Urinary bladder (tissue), 4 donors: ENCODE results near the gene RSAD2. TPM values are rescaled to one million over a fixed set of nuclear protein-coding genes. Genes with fewer than 3 reads are reported as not detected.
"Not testable (repeated sequence)": the region's sequence is repeated elsewhere in the genome, so short reads cannot be mapped to it uniquely, and the experiment has no call there.

Source experiments
- DNase-seq: peaks from one replicate; pipeline ENCODE4 v3.0.0-alpha.2; 2015; ENCODE audit errors: extremely low spot score
- H3K27ac ChIP-seq: one replicate; pipeline ENCODE4 v1.5.1; 2013; ENCODE audit warnings: low read depth, mild to moderate bottlenecking, moderate library complexity
- H3K36me3 ChIP-seq: one replicate; pipeline ENCODE4 v1.6.1; 2013; ENCODE audit warnings: mild to moderate bottlenecking, moderate library complexity; ENCODE audit not compliant: insufficient read depth
- H3K4me1 ChIP-seq: one replicate; pipeline ENCODE4 v1.6.1; 2013; ENCODE audit warnings: mild to moderate bottlenecking, moderate library complexity; ENCODE audit not compliant: insufficient read depth
- H3K4me3 ChIP-seq: one replicate; pipeline ENCODE4 v1.5.1; 2013; ENCODE audit warnings: low read depth, low read length
- WGBS: extraction: QIAGEN DNeasy Blood & Tissue Kit; methylation state at CpG from one replicate; pipeline ENCODE4 v1.1.7; 2013; 5-methylcytosine and 5-hydroxymethylcytosine counted together
- polyA plus RNA-seq: library from polyadenylated mRNA; stranded (reverse); fragments of 200-250 nt; gene quantifications from one replicate; pipeline ENCODE4 v1.2.3, GENCODE V29; 2013
- total RNA-seq: library from RNA; depleted of rRNA; stranded (reverse); fragments of >200 nt; gene quantifications from one replicate; pipeline ENCODE4 v1.2.3, GENCODE V29; 2014
- donor health status: healthy with polysubstance abuse.
- donor health status: healthy.

Gene RSAD2
- total and polyA plus RNA-seq, 2 donors, result 2.8 to 11.1 TPM

GRCh38 chr2:6929196-6929819 is 51.7 kb downstream of the RSAD2 start:
- Histone ChIP-seq H3K4me3 (no peak overlapping the region), H3K36me3 (no peaks in the 10 kb centered on the region), H3K27ac (no peak overlapping the region), H3K4me1 (no peaks in the 10 kb centered on the region)
- 90% methylated on average over 6 of the region's 6 CpGs for WGBS
- DNase-seq, result no peak

GRCh38 chr2:6930923-6931647 is 53.5 kb downstream of the RSAD2 start:
- Histone ChIP-seq H3K4me3 (no peak overlapping the region), H3K36me3 (no peaks in the 10 kb centered on the region), H3K4me1 (no peaks in the 10 kb centered on the region), H3K27ac (no peak overlapping the region)
- no peak for DNase-seq
- 79% methylated on average over 4 of the region's 4 CpGs for WGBS

GRCh38 chr2:6931753-6932152 is 54.2 kb downstream of the RSAD2 start:
- DNase-seq, result no peak
- 84% methylated on average over 1 of the region's 1 CpG for WGBS

GRCh38 chr2:6932206-6932605 is 54.6 kb downstream of the RSAD2 start:
- WGBS, result 96% methylated on average over 1 of the region's 1 CpG

More at GRCh38 chr2:6931753-6932152, 54.2 kb downstream of the RSAD2 start:
- Histone ChIP-seq H3K36me3 (no peaks in the 10 kb centered on the region), H3K27ac (no peak overlapping the region), H3K4me3 (no peak overlapping the region), H3K4me1 (no peaks in the 10 kb centered on the region)

GRCh38 chr2:6932828-6933227 is 55.3 kb downstream of the RSAD2 start:
- no peak overlapping the region for H3K4me3 ChIP-seq
- WGBS, result 92% methylated on average over 7 of the region's 7 CpGs

More at GRCh38 chr2:6932206-6932605, 54.6 kb downstream of the RSAD2 start:
- no peak overlapping the region for H3K27ac ChIP-seq
- H3K4me1 ChIP-seq, result no peaks in the 10 kb centered on the region
- H3K36me3 ChIP-seq, result no peaks in the 10 kb centered on the region
- no peak overlapping the region for H3K4me3 ChIP-seq
- no peak for DNase-seq

GRCh38 chr2:6933911-6934310 is 56.3 kb downstream of the RSAD2 start:
- Histone ChIP-seq H3K4me3 (no peak overlapping the region), H3K4me1 (no peaks in the 10 kb centered on the region), H3K36me3 (no peaks in the 10 kb centered on the region), H3K27ac (no peak overlapping the region)
- WGBS, result 82% methylated on average over 3 of the region's 3 CpGs
- DNase-seq, result no peak

More at GRCh38 chr2:6932828-6933227, 55.3 kb downstream of the RSAD2 start:
- no peak overlapping the region for H3K27ac ChIP-seq
- no peak for DNase-seq
- no peaks in the 10 kb centered on the region for H3K4me1 ChIP-seq
- H3K36me3 ChIP-seq, result no peaks in the 10 kb centered on the region

- H3K4me1 ChIP-seq, result no peaks in the 10 kb centered on the region
- DNase-seq, result no peak
- 95% methylated on average over 1 of the region's 1 CpG for WGBS
- H3K36me3 ChIP-seq, result no peaks in the 10 kb centered on the region
- no peak overlapping the region for H3K27ac ChIP-seq
- no peak overlapping the region for H3K4me3 ChIP-seq
Measured at GRCh38 chr2:6934345-6934744, 56.8 kb downstream of the RSAD2 start.

- Histone ChIP-seq H3K4me3 (no peak overlapping the region), H3K4me1 (no peaks in the 10 kb centered on the region), H3K27ac (no peak overlapping the region), H3K36me3 (no peaks in the 10 kb centered on the region)
- no peak for DNase-seq
- WGBS, result 91% methylated on average over 11 of the region's 11 CpGs
Measured at GRCh38 chr2:6934758-6935651, 57.4 kb downstream of the RSAD2 start.

GRCh38 chr2:6935652-6936020 is 58.1 kb downstream of the RSAD2 start:
- H3K4me3 ChIP-seq, H3K27ac ChIP-seq, H3K4me1 ChIP-seq, H3K36me3 ChIP-seq, DNase-seq: not testable (repeated sequence)
- WGBS, result 86% methylated on average over 4 of the region's 4 CpGs

- no peak for DNase-seq
- H3K4me3 ChIP-seq, result no peak overlapping the region
Measured at GRCh38 chr2:6937157-6937556, 59.6 kb downstream of the RSAD2 start.

GRCh38 chr2:6937582-6937981 is 60.0 kb downstream of the RSAD2 start:
- no peak overlapping the region for H3K4me3 ChIP-seq
- H3K4me1 ChIP-seq, result no peaks in the 10 kb centered on the region
- DNase-seq, result no peak
- WGBS, result 83% methylated on average over 4 of the region's 4 CpGs
- H3K36me3 ChIP-seq, result no peaks in the 10 kb centered on the region
- no peak overlapping the region for H3K27ac ChIP-seq

More at GRCh38 chr2:6937157-6937556, 59.6 kb downstream of the RSAD2 start:
- H3K27ac ChIP-seq, result no peak overlapping the region
- no peaks in the 10 kb centered on the region for H3K36me3 ChIP-seq
- over 99% methylated on average over 2 of the region's 2 CpGs for WGBS
- H3K4me1 ChIP-seq, result no peaks in the 10 kb centered on the region

GRCh38 chr2:6939071-6939470 is 61.5 kb downstream of the RSAD2 start:
- H3K27ac ChIP-seq, result no peak overlapping the region
- no peak for DNase-seq
- 89% methylated on average over 2 of the region's 2 CpGs for WGBS

GRCh38 chr2:6940820-6941219 is 63.2 kb downstream of the RSAD2 start:
- Histone ChIP-seq H3K36me3 (no peaks in the 10 kb centered on the region), H3K27ac (no peak overlapping the region), H3K4me3 (no peak overlapping the region), H3K4me1 (no peaks in the 10 kb centered on the region)
- WGBS, result 93% methylated on average over 2 of the region's 2 CpGs
- DNase-seq, result no peak

More at GRCh38 chr2:6939071-6939470, 61.5 kb downstream of the RSAD2 start:
- no peaks in the 10 kb centered on the region for H3K4me1 ChIP-seq
- H3K36me3 ChIP-seq, result no peaks in the 10 kb centered on the region
- H3K4me3 ChIP-seq, result no peak overlapping the region
